Spleen (tissue), 11 donors: ENCODE data around the gene PNPLA2. TPM values are rescaled to one million over a fixed set of nuclear protein-coding genes. Genes with fewer than 3 reads are reported as not detected.

Experiments
- DNase-seq: peaks from one replicate; pipeline ENCODE4 v3.0.0-alpha.2; 2020
- H3K27ac ChIP-seq, 8 donors: fragments of 200-600 bp; sonication (generic) in 7 of 8; 1 replicate in 4 of 8; 2 replicates in 4 of 8; pipeline versions ENCODE4 v1.5.0 to v1.8.0; 2016 to 2021; ENCODE audit warnings: inconsistent platforms in 4 of 8, mild to moderate bottlenecking in 4 of 8, moderate library complexity in 1 of 8
- H3K27me3 ChIP-seq, 7 donors: fragments of 200-600 bp; sonication (generic) in 6 of 7; replicated peaks in 1 of 7; 1 replicate in 4 of 7; 2 replicates in 3 of 7; pipeline versions ENCODE4 v1.5.0 to v1.8.0; 2016 to 2021; ENCODE audit warnings: inconsistent platforms in 3 of 7, mild to moderate bottlenecking in 1 of 7
- H3K36me3 ChIP-seq, 6 donors: fragments of 200-600 bp; sonication (generic) in 5 of 6; 1 replicate in 4 of 6; 2 replicates in 2 of 6; pipeline versions ENCODE4 v1.5.0 to v1.8.0; 2016 to 2021; ENCODE audit warnings: inconsistent platforms in 2 of 6
- H3K4me1 ChIP-seq, 6 donors: fragments of 200-600 bp; sonication (generic) in 5 of 6; 1 replicate in 3 of 6; 2 replicates in 3 of 6; pipeline versions ENCODE4 v1.5.0 to v1.8.0; 2016 to 2021; ENCODE audit warnings: inconsistent platforms in 3 of 6
- H3K4me3 ChIP-seq, 8 donors: fragments of 200-600 bp; sonication (generic) in 7 of 8; 1 replicate in 4 of 8; 2 replicates in 4 of 8; pipeline versions ENCODE4 v1.5.0 to v1.8.0; 2016 to 2021; ENCODE audit warnings: inconsistent platforms in 4 of 8, mild to moderate bottlenecking in 4 of 8, moderate library complexity in 2 of 8
- H3K9me3 ChIP-seq, 8 donors: fragments of 200-600 bp; sonication (generic) in 7 of 8; 1 replicate in 4 of 8; 2 replicates in 4 of 8; pipeline versions ENCODE4 v1.5.0 to v1.8.0; 2016 to 2021; ENCODE audit warnings: inconsistent platforms in 4 of 8
- POLR2A ChIP-seq, 3 donors: fragments of 450-650 bp; IDR thresholded peaks; one replicate each; pipeline ENCODE4 v1.5.1; 2017; ENCODE audit warnings: antibody characterized with exemption in 3 of 3, mild to moderate bottlenecking in 1 of 3
- POLR2AphosphoS5 ChIP-seq, 3 donors: sonication (generic); formaldehyde crosslinking; IDR thresholded peaks; one replicate each; pipeline ENCODE4 v1.5.1; 2017; ENCODE audit warnings: antibody characterized with exemption in 3 of 3
- WGBS, 5 donors: extraction: QIAGEN DNeasy Blood & Tissue Kit in 3 of 5; methylation state at CpG; one replicate each; pipeline versions ENCODE4 v1.1.5 to v1.1.7; 2013 to 2018; 5-methylcytosine and 5-hydroxymethylcytosine counted together
- intact Hi-C: fragments of 100-400 bp; cut with DNase I; formaldehyde crosslinking; loops from one replicate; pipeline ENCODE4 v1.15.0; 2023; ENCODE audit warnings: low total_unique reads
- polyA plus RNA-seq, 3 donors: library from polyadenylated mRNA; stranded (reverse); fragments of 200-250 nt; gene quantifications; one replicate each; pipeline ENCODE4 v1.2.1, GENCODE V29; 2013
- total RNA-seq, 7 donors: library from RNA; depleted of rRNA in 3 of 7; stranded (reverse); fragments of >200 nt in 3 of 7; fragmentation: NEBNext Ultra II Directional in 4 of 7; extraction: Animal tissue kit (Norgen Biotek cat#: 25700) in 4 of 7; gene quantifications; one replicate each; pipeline versions ENCODE4 v1.1.0 to v1.2.1, GENCODE V29; 2016 to 2021
- TF ChIP-seq, protein P1 (sequence below), 11 experiments: fragments of 200-600 bp in 7 of 11; fragments of 450-650 bp in 4 of 11; sonication (generic) in 4 of 11; IDR thresholded peaks in 8 of 11; conservative IDR thresholded peaks in 3 of 11; 1 replicate in 7 of 11; 2 replicates in 4 of 11; pipeline versions ENCODE4 v1.4.0 to v1.8.0; 2016 to 2021; ENCODE audit warnings: antibody characterized with exemption in 11 of 11, inconsistent platforms in 4 of 11, mild to moderate bottlenecking in 1 of 11
- donor health status: healthy with polysubstance abuse.
- donor health status: DM: no; HTN: no; CAD: no; lungs with moderate emphysema.
- donor health status: DM: no; HTN: no; CAD: no.
- donor health status: Bipolar disorder and iron deficiency.
- donor health status: healthy.
- donor health status: DM: no; HTN: no; CAD: no.
- donor health status: DM: yes; HTN: yes; CAD: no.

The PNPLA2 gene
- total and polyA plus RNA-seq, 10 donors, result 46.3 to 131 (median 107) TPM

- Histone ChIP-seq H3K27ac (peak overlapping the region in 7 of 8 donors; percentile 63 to 88 (median 80)), H3K9me3 (no peaks in the 10 kb centered on the region), H3K4me3 (peak overlapping the region; percentile 29 to 74 (median 50)), H3K4me1 (peaks cover 50 to 99% (median 78%) of the 10 kb centered on the region in 6 donors), H3K36me3 (peaks cover 0 to 36% (median 30%) of the 10 kb centered on the region in 6 donors), H3K27me3 (peaks cover 0 to 57% (median 22%) of the 10 kb centered on the region in 7 donors)
- intact Hi-C loops, result no loop called here
- TF ChIP-seq POLR2AphosphoS5 (IDR thresholded peaks at IDR 0.05) (peak; percentile 59 to 82 (median 66)), POLR2A (IDR thresholded peaks at IDR 0.05) (no peak)
- TF ChIP-seq, protein P1, sequence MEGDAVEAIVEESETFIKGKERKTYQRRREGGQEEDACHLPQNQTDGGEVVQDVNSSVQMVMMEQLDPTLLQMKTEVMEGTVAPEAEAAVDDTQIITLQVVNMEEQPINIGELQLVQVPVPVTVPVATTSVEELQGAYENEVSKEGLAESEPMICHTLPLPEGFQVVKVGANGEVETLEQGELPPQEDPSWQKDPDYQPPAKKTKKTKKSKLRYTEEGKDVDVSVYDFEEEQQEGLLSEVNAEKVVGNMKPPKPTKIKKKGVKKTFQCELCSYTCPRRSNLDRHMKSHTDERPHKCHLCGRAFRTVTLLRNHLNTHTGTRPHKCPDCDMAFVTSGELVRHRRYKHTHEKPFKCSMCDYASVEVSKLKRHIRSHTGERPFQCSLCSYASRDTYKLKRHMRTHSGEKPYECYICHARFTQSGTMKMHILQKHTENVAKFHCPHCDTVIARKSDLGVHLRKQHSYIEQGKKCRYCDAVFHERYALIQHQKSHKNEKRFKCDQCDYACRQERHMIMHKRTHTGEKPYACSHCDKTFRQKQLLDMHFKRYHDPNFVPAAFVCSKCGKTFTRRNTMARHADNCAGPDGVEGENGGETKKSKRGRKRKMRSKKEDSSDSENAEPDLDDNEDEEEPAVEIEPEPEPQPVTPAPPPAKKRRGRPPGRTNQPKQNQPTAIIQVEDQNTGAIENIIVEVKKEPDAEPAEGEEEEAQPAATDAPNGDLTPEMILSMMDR (IDR thresholded peaks at IDR 0.05 in 8 of 11, conservative IDR thresholded peaks at IDR 0.05 in 3 of 11), result peak in 1 of 11 experiments; percentile 11
- DNase-seq, result peak; percentile 90
- WGBS, 5 donors, result 3 to 14% (median 7%) methylated on average over 17 to 66 of the region's 66 CpGs
These were observed 8.6 kb downstream of the PNPLA2 start for GRCh38 chr11:827146-827896.

GRCh38 chr11:827897-828192 lies 9.1 kb downstream of the PNPLA2 start, which contains the start of gene CRACR2B:
Gene CRACR2B (plus strand): TSS chr11:827919. CDS start chr11:828608, 689 bp downstream.
- WGBS, 5 donors, result 17 to 50% (median 35%) methylated on average over 4 to 5 of the region's 5 CpGs
- H3K4me1 ChIP-seq, result peaks cover 52 to 98% (median 76%) of the 10 kb centered on the region in 6 donors
- H3K4me3 ChIP-seq, result peak within 1 kb of the TSS; percentile 29 to 74 (median 50)
- H3K27ac ChIP-seq, result peak within 1 kb of the TSS; percentile 42 to 88 (median 78)
- peak; percentile 84 for DNase-seq
- peaks cover 0 to 62% (median 22%) of the 10 kb centered on the region in 7 donors for H3K27me3 ChIP-seq
- peaks cover 0 to 31% (median 25%) of the 10 kb centered on the region in 6 donors for H3K36me3 ChIP-seq
- TF ChIP-seq POLR2A (IDR thresholded peaks at IDR 0.05), result no peak
- peak in 1 of 3 donors; percentile 30 for TF ChIP-seq POLR2AphosphoS5 (IDR thresholded peaks at IDR 0.05)
- TF ChIP-seq, protein P1 (IDR thresholded peaks at IDR 0.05 in 8 of 11, conservative IDR thresholded peaks at IDR 0.05 in 3 of 11), result no peak
- intact Hi-C loops, result no loop called here
- H3K9me3 ChIP-seq, result no peaks in the 10 kb centered on the region

DNA sequence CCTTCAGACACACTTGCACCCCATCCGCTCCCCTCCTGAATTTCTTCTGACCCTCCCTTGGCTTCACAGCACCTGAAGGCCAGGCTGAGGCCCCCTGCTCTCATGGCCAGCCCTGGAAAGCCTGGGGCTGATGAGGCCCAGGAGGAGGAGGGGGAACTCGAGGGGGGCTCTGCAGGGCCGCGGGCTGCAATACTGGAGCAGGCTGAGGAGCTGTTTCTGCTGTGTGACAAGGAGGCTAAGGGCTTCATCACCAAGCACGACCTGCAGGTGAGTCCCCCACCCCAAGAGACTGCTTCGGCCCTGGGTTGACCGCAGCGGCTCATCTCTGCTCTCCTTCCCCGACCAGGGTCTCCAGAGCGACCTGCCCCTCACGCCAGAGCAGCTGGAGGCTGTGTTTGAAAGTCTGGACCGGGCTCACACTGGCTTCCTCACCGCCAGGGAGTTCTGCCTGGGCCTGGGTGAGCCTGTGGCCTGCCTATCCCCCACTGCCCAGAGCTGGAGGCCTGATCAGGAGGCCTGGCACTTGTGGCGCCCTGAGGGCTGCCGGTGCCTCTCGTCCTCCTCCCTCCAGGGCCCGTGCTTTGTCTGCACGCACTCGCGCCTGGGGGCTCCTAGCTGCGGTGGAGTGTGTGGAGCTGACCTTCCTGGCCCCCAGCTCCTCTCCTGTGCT lies 9.9 kb downstream of the PNPLA2 start:
- TF ChIP-seq POLR2AphosphoS5 (IDR thresholded peaks at IDR 0.05) (peak in 2 of 3 donors; percentile 82 to 86), POLR2A (IDR thresholded peaks at IDR 0.05) (no peak)
- TF ChIP-seq, protein P1 (IDR thresholded peaks at IDR 0.05 in 8 of 11, conservative IDR thresholded peaks at IDR 0.05 in 3 of 11), result no peak
- Histone ChIP-seq H3K27ac (peak overlapping the region; percentile 36 to 88 (median 78)), H3K9me3 (no peaks in the 10 kb centered on the region), H3K27me3 (peaks cover 0 to 70% (median 22%) of the 10 kb centered on the region in 7 donors), H3K4me3 (peak overlapping the region in 3 of 8 donors; percentile 50 to 74 (median 56)), H3K36me3 (peaks cover 0 to 23% (median 18%) of the 10 kb centered on the region in 6 donors), H3K4me1 (peaks cover 52 to 96% (median 79%) of the 10 kb centered on the region in 6 donors)
- peak; percentile 89 for DNase-seq
- WGBS, 5 donors, result 50 to 67% (median 56%) methylated on average over 19 to 21 of the region's 21 CpGs
- intact Hi-C loops, result no loop called here
